ENCODE data around the gene DTNBP1.

The DTNBP1 gene

DNA sequence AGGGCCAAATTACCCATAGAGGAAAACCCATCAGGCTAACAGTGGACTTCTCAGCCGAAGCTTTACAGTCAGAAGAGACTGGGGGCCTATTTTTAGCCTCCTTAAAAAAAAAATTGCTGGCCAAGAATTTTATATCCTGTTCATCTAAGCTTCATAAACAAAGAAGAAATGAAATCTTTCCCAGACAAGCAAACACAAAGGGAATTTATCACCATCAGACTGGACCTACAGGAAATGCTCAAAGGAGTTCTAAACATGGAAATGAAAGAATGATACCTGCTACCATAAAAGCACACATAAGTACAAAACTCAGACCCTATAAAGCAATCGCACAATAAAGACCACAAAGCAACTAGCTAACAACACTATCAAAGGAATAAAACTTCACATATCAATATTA is 19.3 kb downstream of the DTNBP1 start:
- no peak for DNase-seq (ENCODE audit: low read depth, low spot score)
- no peak overlapping the region for H3K4me3 ChIP-seq (ENCODE audit: low read depth, low read length)
- in situ Hi-C loops (cut with HindIII; ENCODE audit: low sequenced_read_pairs) = no loop called here
- TF ChIP-seq CTCF (IDR thresholded peaks at IDR 0.05; ENCODE audit: low read depth, low read length) = no peak

DNA sequence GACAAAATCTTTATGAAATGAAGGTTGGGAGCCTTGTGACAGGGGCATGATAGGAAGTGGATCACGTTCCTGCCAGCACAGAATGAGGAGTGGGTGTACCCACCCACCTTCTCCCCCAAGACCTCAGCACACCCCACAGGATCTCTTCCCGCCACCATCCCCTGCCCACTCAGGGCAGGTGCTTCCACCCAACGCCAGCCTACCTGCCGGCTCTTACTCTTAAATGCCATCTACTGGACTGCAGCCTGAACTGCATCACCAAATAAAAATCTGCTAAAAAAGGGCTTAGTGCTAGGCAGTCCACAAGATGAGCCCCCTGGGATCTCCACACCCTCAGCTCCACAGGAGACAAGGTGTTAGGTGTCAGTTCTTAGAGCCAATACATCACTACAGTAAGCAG is 20.6 kb downstream of the DTNBP1 start:
- in situ Hi-C loops (cut with HindIII; ENCODE audit: low sequenced_read_pairs) = no loop called here
- TF ChIP-seq CTCF (IDR thresholded peaks at IDR 0.05; ENCODE audit: low read depth, low read length) = peak; percentile 35
- H3K4me3 ChIP-seq (ENCODE audit: low read depth, low read length) = no peak overlapping the region
- no peak for DNase-seq (ENCODE audit: low read depth, low spot score)

DNA sequence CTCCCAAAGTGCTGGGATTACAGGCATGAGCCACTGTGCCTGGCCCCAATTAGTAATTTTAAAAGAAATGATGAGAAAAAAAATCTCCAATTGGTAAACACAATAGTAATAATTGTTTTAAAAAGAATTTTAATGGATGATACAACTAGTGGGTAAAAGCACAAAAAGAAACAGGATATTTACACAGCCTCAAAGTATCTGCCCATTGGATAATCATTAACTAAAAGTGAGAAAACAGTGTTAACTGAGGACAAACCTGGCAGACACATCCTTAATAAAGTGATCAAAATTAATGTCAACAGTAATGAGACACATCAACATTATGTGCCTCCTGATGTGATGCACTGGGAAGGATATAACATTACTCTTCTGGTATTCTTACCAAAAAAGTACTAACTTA is 24.5 kb downstream of the DTNBP1 start:
- in situ Hi-C loops (cut with HindIII; ENCODE audit: low sequenced_read_pairs) = no loop called here
- no peak for DNase-seq (ENCODE audit: low read depth, low spot score)
- no peak for TF ChIP-seq CTCF (IDR thresholded peaks at IDR 0.05; ENCODE audit: low read depth, low read length)
- no peak overlapping the region for H3K4me3 ChIP-seq (ENCODE audit: low read depth, low read length)

DNA sequence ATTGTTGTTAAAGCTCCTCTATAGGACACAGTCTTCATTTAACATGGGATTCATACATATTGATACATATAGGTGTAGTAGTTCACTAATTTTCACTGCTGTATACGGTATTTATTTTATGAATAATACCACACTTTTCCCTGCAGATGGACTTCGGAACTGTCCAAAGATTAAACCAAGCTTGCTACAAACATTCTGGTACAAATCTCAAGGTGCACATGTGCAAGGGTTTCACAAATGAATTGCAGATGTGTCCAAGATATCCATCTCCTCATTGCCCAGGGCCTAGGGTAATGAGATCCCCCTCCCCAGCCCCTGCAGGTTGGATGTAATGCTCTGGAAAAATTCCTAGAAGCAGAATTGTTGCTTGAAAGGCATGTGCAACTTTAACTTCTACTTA is 31.4 kb downstream of the DTNBP1 start:
- TF ChIP-seq CTCF (IDR thresholded peaks at IDR 0.05; ENCODE audit: low read depth, low read length) = no peak
- H3K4me3 ChIP-seq (ENCODE audit: low read depth, low read length) = no peak overlapping the region
- DNase-seq (ENCODE audit: low read depth, low spot score) = no peak
- in situ Hi-C loops (cut with HindIII; ENCODE audit: low sequenced_read_pairs) = no loop called here

DNA sequence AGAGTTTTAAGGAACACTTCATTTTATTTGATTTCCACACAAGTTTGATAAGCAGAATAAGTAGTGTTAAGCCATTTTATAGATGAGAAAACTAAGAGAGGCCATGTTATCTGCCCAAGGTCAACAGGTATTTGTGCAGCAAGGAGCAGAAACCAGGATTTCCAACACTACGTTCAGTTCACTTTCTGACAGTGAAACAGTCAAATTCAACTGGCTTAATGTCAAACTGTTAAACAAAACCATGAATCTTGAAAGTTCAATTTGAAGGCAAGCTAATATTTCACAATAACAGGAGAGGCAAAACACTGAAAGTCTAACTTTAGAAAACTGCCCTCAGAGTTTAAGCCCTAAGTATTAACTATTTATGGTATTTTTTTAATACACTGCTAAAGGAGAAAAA is 32.6 kb downstream of the DTNBP1 start:
- no peak overlapping the region for H3K4me3 ChIP-seq (ENCODE audit: low read depth, low read length)
- no peak for DNase-seq (ENCODE audit: low read depth, low spot score)
- in situ Hi-C loops (cut with HindIII; ENCODE audit: low sequenced_read_pairs) = no loop called here
- TF ChIP-seq CTCF (IDR thresholded peaks at IDR 0.05; ENCODE audit: low read depth, low read length) = no peak

GRCh38 chr6:15629487-15629886 is 33.3 kb downstream of the DTNBP1 start:
- no peak overlapping the region for H3K4me3 ChIP-seq (ENCODE audit: low read depth, low read length)
- no peak for DNase-seq (ENCODE audit: low read depth, low spot score)
- no peak for TF ChIP-seq CTCF (IDR thresholded peaks at IDR 0.05; ENCODE audit: low read depth, low read length)
- in situ Hi-C loops (cut with HindIII; ENCODE audit: low sequenced_read_pairs) = no loop called here

DNA sequence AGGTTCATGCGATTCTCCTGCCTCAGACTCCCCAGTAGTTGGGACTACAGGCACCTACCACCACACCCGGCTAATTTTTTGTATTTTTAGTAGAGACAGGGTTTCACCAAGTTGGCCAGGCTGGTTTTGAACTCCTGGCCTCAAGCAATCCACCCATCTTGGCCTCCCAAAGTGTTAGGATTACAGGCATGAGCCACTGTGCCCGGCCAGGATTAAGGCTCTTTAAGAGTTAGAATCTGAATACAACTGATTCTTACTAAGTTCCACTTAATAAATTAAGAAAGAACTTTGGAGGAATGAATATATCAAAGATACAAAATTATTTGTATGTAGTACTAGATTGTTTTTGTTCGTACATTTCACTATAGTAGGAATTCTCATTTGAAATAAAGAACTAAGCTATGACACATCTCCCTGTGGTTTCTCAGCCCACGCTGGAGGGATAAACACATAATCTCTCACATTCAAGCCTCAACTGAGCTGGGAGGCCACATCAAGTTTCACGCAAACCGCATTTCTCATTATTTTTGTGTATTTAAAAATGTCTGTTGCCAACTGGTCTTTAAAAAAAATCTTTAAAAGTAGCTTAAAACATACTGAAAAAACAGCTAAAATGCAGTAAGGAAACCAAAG is 34.2 kb downstream of the DTNBP1 start:
- TF ChIP-seq CTCF (IDR thresholded peaks at IDR 0.05; ENCODE audit: low read depth, low read length) = no peak
- H3K4me3 ChIP-seq (ENCODE audit: low read depth, low read length) = no peak overlapping the region
- in situ Hi-C loops (cut with HindIII; ENCODE audit: low sequenced_read_pairs) = no loop called here
- peak; percentile 82 for DNase-seq (ENCODE audit: low read depth, low spot score)
